NT2/D1 (cell line): ENCODE results near the gene SLC7A9.

Experiments
- SUZ12 ChIP-seq: IDR thresholded peaks from 2 replicates; pipeline ENCODE4 v1.6.1; 2011; ENCODE audit not compliant: insufficient read length, insufficient read depth; ENCODE audit errors: extremely low read depth
- YY1 ChIP-seq: IDR thresholded peaks from 2 replicates; pipeline ENCODE4 v1.6.1; 2011; ENCODE audit not compliant: insufficient read length, insufficient read depth
- ZNF274 ChIP-seq: IDR thresholded peaks from 2 replicates; pipeline ENCODE4 v1.6.1; 2011; ENCODE audit warnings: mild to moderate bottlenecking, low read depth, low read length

DNA sequence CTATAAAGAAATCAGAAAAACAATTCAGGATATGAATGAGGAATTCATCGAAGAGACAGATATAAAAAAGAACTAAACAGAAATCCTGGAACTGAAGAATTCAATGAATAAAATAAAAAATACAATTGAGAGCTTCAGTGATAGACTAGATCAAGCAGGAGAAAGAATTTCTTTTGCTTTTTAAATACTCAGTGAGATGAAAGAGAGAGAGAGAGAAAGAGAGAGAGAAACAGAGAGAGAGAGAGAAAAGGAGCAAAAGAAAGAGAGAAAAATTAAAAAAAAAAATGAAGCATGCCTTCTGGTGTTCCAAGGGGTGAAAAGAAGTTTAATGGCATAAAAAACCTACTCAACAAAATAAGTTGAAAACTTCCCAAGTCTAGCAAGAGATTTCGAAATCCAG is 22.0 kb upstream of the SLC7A9 start:
- no peak for TF ChIP-seq YY1
- TF ChIP-seq SUZ12, result no peak
- TF ChIP-seq ZNF274, result no peak
